Measurements from ENCODE around the gene SUSD1.

The SUSD1 gene

GRCh38 chr9:112170968-112171367, 4.1 kb downstream of the SUSD1 start:
- peaks cover 29% of the 10 kb centered on the region for H3K27me3 ChIP-seq (ENCODE audit: insufficient read depth, low read length)
- no peaks in the 10 kb centered on the region for H3K9me3 ChIP-seq (ENCODE audit: insufficient read depth, low read depth, low read length)
- no peak overlapping the region for H3K9ac ChIP-seq (ENCODE audit: low read depth, low read length)
- peaks cover 8% of the 10 kb centered on the region; the same call in 1 of the 2 replicates for H3K4me1 ChIP-seq (ENCODE audit: insufficient read depth, low read length)
- no peaks in the 10 kb centered on the region for H3K36me3 ChIP-seq (ENCODE audit: insufficient read depth, low read depth, low read length)
- H3K27ac ChIP-seq (ENCODE audit: low read length): no peak overlapping the region
- no peak overlapping the region for H3K4me3 ChIP-seq (ENCODE audit: low read length)

DNA sequence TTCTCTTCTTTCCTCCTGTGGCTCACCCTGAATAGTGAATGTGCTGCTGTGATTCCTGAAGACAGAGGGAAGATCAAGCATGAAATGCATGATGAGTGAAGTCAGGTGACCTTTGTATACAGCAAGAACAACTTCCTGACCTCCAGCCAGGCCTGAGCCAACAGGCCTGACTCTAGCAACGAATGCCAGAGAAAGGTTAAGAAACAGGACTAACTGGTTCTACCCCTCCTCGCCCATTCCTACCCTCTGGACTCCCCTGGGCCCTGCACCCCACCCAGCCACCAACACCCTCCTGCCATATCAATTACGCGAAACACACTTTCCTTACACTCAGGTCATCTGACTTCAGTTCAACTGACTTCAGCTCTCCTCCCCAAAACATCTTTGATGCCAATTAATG, 4.9 kb downstream of the SUSD1 start:
- H3K9me3 ChIP-seq (ENCODE audit: insufficient read depth, low read depth, low read length): no peaks in the 10 kb centered on the region
- no peaks in the 10 kb centered on the region for H3K36me3 ChIP-seq (ENCODE audit: insufficient read depth, low read depth, low read length)
- peaks cover 21% of the 10 kb centered on the region for H3K27me3 ChIP-seq (ENCODE audit: insufficient read depth, low read length)
- H3K27ac ChIP-seq (ENCODE audit: low read length): no peak overlapping the region
- peaks cover 8% of the 10 kb centered on the region; the same call in 1 of the 2 replicates for H3K4me1 ChIP-seq (ENCODE audit: insufficient read depth, low read length)
- no peak overlapping the region for H3K9ac ChIP-seq (ENCODE audit: low read depth, low read length)
- H3K4me3 ChIP-seq (ENCODE audit: low read length): no peak overlapping the region

DNA sequence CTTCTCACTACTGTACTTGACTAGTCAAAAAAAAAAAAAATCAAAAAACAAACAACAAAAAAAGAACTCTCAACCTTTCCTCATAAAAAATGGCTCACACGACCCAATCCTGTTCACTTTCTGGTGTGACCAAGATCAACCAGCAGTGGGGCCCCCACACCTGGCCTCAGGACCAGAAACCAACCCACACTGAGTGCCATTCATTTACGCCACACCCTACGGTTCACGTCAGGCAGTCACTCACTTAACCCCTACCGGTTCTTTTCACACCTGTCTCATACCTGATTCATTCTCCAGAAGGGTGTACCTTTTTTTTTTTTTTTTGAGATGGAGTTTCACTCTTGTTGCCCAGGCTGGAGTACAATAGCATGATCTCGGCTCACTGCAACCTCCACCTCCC, 5.7 kb downstream of the SUSD1 start:
- Histone ChIP-seq H3K27ac (ENCODE audit: low read length) (no peak overlapping the region), H3K4me3 (ENCODE audit: low read length) (no peak overlapping the region), H3K9ac (ENCODE audit: low read depth, low read length) (no peak overlapping the region), H3K36me3 (ENCODE audit: insufficient read depth, low read depth, low read length) (no peaks in the 10 kb centered on the region), H3K4me1 (ENCODE audit: insufficient read depth, low read length) (peaks cover 7% of the 10 kb centered on the region; the same call in 1 of the 2 replicates), H3K27me3 (ENCODE audit: insufficient read depth, low read length) (peaks cover 17% of the 10 kb centered on the region), H3K9me3 (ENCODE audit: insufficient read depth, low read depth, low read length) (no peaks in the 10 kb centered on the region)

DNA sequence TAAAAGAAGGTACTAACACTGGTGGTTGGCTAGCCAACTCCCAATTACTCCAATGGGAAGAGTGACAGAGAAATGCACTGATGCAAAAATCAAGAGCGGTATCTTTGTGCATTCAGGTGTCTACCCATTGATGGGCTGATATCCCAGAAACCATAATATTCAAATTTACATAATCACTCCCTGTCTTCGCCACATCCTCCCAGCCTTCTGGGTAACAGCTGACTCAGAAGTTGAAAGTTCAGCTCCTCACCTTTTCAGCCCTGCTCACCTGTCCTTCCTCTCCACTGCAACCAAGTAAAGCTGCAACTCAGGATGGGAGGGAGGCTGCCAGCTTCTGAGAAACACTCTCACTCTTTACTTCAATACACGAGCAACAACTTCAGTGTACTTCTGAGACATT, 6.9 kb downstream of the SUSD1 start:
- Histone ChIP-seq H3K36me3 (ENCODE audit: insufficient read depth, low read depth, low read length) (no peaks in the 10 kb centered on the region), H3K4me1 (ENCODE audit: insufficient read depth, low read length) (peaks cover 4% of the 10 kb centered on the region; the same call in 1 of the 2 replicates), H3K4me3 (ENCODE audit: low read length) (no peak overlapping the region), H3K9ac (ENCODE audit: low read depth, low read length) (no peak overlapping the region), H3K27ac (ENCODE audit: low read length) (no peak overlapping the region), H3K9me3 (ENCODE audit: insufficient read depth, low read depth, low read length) (no peaks in the 10 kb centered on the region), H3K27me3 (ENCODE audit: insufficient read depth, low read length) (peaks cover 6% of the 10 kb centered on the region; the same call in 1 of the 2 replicates)

- peaks cover 4% of the 10 kb centered on the region; the same call in 1 of the 2 replicates for H3K4me1 ChIP-seq (ENCODE audit: insufficient read depth, low read length)
- no peaks in the 10 kb centered on the region for H3K27me3 ChIP-seq (ENCODE audit: insufficient read depth, low read length)
- H3K36me3 ChIP-seq (ENCODE audit: insufficient read depth, low read depth, low read length): no peaks in the 10 kb centered on the region
- no peak overlapping the region for H3K4me3 ChIP-seq (ENCODE audit: low read length)
- no peak overlapping the region for H3K27ac ChIP-seq (ENCODE audit: low read length)
- no peaks in the 10 kb centered on the region for H3K9me3 ChIP-seq (ENCODE audit: insufficient read depth, low read depth, low read length)
- H3K9ac ChIP-seq (ENCODE audit: low read depth, low read length): no peak overlapping the region
Measured at GRCh38 chr9:112166176-112167140, 8.6 kb downstream of the SUSD1 start.

DNA sequence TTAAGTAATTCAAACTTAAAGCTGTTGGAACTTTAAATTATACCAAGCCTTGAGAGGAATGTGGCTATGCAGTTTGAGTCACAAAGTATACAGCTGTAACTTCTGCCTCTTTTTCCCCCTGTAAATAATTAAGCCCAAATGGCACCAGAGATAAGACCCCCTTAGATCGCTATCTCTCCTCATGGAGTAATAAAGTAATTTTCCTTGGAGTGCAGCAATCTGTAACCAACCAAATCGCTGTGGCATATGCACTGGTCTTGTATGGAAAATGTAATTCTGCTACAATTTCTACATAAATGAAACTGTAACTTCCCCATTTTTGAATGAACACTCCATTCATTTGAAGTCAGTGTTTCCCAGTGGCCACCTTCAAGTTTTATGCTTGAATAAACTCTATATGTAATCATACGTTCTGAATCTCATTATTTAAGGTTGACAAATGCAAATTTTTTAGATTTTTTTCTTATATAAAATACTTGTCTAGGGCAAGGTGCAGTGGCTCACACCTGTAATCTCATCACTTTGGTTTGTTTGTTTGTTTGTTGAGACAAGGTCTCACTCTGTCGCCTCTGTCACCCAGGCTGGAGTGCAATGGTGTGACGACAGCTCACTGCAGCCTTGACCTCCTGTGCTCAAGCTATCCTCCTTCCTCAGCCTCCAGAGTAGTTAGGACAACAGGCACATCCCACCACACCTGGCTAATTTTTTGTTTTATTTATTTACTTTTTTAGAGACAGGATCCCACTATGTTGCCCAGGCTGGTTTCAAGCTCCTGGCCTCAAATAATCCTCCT, 12.3 kb downstream of the SUSD1 start:
- peaks cover 4% of the 10 kb centered on the region; the same call in 1 of the 2 replicates for H3K4me1 ChIP-seq (ENCODE audit: insufficient read depth, low read length)
- no peak overlapping the region for H3K9ac ChIP-seq (ENCODE audit: low read depth, low read length)
- no peak overlapping the region for H3K27ac ChIP-seq (ENCODE audit: low read length)
- no peak overlapping the region for H3K4me3 ChIP-seq (ENCODE audit: low read length)
- no peaks in the 10 kb centered on the region for H3K9me3 ChIP-seq (ENCODE audit: insufficient read depth, low read depth, low read length)
- no peaks in the 10 kb centered on the region for H3K27me3 ChIP-seq (ENCODE audit: insufficient read depth, low read length)
- H3K36me3 ChIP-seq (ENCODE audit: insufficient read depth, low read depth, low read length): no peaks in the 10 kb centered on the region

DNA sequence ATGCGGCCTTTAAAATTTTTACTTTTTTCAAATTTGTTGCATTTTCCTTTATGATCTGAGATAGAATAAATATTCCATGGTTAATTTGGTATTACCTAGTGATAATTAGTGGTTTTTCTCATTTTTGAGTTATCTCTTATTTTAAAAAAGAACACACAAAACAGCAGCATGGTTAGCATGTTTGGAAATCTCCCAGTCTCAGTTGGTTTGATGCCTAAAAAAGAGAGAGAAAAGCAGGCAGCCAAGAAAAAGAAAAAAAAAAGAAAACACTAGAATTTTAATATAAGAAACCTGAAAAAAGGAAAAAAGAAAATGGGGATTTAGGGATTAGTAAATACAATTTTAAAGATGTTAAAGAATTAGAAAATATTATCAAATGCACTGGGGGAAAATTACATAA, 15.3 kb downstream of the SUSD1 start:
- Histone ChIP-seq H3K27me3 (ENCODE audit: insufficient read depth, low read length) (no peaks in the 10 kb centered on the region), H3K27ac (ENCODE audit: low read length) (no peak overlapping the region), H3K9me3 (ENCODE audit: insufficient read depth, low read depth, low read length) (no peaks in the 10 kb centered on the region), H3K36me3 (ENCODE audit: insufficient read depth, low read depth, low read length) (no peaks in the 10 kb centered on the region), H3K4me1 (ENCODE audit: insufficient read depth, low read length) (no peaks in the 10 kb centered on the region), H3K4me3 (ENCODE audit: low read length) (no peak overlapping the region), H3K9ac (ENCODE audit: low read depth, low read length) (no peak overlapping the region)

DNA sequence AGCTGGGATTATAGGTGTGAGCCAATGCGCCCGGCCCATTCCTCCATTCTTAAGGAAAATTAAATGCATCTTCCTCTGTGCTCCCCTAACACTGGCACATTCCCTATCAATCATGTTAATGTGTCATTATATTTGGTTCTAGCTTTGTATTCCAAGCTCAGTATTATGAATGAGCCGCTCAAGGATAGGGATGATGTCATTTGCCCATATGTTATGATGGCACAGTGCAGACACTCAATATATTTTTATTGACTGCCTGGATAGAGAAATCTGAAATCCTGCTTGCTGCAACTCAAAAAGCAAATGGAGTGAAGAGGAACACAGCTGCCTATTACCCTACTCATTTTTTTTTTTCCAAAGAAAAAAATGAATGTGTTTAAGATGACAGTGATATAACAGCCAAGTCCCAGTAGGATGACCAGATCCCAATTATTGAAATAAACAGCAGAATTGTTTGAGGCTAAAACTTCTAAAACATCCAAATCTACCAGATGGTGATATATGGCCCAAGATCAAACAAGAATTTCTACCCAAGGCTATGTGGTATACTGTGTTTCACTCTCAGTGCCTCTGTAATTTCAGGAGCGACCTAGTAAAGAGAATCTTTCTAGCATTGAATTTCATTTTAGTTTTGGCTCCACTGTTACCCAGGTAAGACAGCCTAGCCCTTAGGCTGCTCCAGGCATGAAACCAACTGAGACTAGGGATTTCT, 16.3 kb downstream of the SUSD1 start:
- H3K4me3 ChIP-seq (ENCODE audit: low read length): no peak overlapping the region
- no peaks in the 10 kb centered on the region for H3K4me1 ChIP-seq (ENCODE audit: insufficient read depth, low read length)
- no peaks in the 10 kb centered on the region for H3K36me3 ChIP-seq (ENCODE audit: insufficient read depth, low read depth, low read length)
- H3K9ac ChIP-seq (ENCODE audit: low read depth, low read length): no peak overlapping the region
- no peak overlapping the region for H3K27ac ChIP-seq (ENCODE audit: low read length)
- no peaks in the 10 kb centered on the region for H3K27me3 ChIP-seq (ENCODE audit: insufficient read depth, low read length)
- no peaks in the 10 kb centered on the region for H3K9me3 ChIP-seq (ENCODE audit: insufficient read depth, low read depth, low read length)

DNA sequence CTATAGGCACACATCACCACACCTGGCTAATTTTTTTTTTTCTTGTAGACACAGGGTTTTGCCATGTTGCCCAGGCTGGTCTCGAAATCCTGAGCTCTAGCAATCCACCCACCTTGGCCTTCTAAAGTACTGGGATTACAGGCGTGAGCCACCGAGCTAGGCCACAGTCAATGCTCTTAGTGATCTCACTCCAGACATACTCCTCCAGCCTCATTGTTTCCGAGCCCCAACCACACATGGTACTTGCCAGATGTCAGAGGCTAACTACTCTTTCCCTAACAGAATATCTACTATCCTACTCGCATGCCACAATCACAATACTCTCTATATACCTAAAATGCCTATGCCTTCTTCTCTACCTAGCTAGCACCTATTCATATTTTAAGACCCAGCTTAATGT, 17.1 kb downstream of the SUSD1 start:
- Histone ChIP-seq H3K36me3 (ENCODE audit: insufficient read depth, low read depth, low read length) (no peaks in the 10 kb centered on the region), H3K9ac (ENCODE audit: low read depth, low read length) (no peak overlapping the region), H3K4me3 (ENCODE audit: low read length) (no peak overlapping the region), H3K27me3 (ENCODE audit: insufficient read depth, low read length) (no peaks in the 10 kb centered on the region), H3K4me1 (ENCODE audit: insufficient read depth, low read length) (no peaks in the 10 kb centered on the region), H3K9me3 (ENCODE audit: insufficient read depth, low read depth, low read length) (no peaks in the 10 kb centered on the region), H3K27ac (ENCODE audit: low read length) (no peak overlapping the region)

DNA sequence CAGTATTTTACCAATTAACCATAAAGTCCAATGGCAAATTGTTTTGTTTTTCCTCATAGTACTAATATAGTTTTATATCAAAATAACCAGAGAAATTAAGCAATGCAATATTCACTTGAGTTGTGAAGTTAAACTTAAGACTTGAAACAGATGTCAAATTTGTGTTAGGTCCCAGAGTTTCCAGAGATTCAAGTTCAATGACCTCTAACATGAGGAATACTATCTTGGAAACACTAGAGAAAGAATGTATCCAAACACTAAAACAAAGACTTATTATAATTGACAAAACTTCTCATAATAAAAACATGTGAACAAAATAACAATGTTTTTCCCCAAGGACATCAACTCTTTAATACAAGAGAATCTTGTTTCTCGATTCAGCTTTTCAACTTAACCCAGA, 18.0 kb downstream of the SUSD1 start:
- H3K4me1 ChIP-seq (ENCODE audit: insufficient read depth, low read length): no peaks in the 10 kb centered on the region

GRCh38 chr9:112149211-112149610, 25.9 kb downstream of the SUSD1 start:
- Histone ChIP-seq H3K4me3 (ENCODE audit: low read length) (no peak overlapping the region), H3K36me3 (ENCODE audit: insufficient read depth, low read depth, low read length) (no peaks in the 10 kb centered on the region), H3K4me1 (ENCODE audit: insufficient read depth, low read length) (peaks cover 6% of the 10 kb centered on the region; the same call in 1 of the 2 replicates), H3K9me3 (ENCODE audit: insufficient read depth, low read depth, low read length) (no peaks in the 10 kb centered on the region), H3K9ac (ENCODE audit: low read depth, low read length) (no peak overlapping the region), H3K27ac (ENCODE audit: low read length) (no peak overlapping the region), H3K27me3 (ENCODE audit: insufficient read depth, low read length) (no peaks in the 10 kb centered on the region)

More for the DNA sequence above, 18.0 kb downstream of the SUSD1 start:
- H3K4me3 ChIP-seq (ENCODE audit: low read length): no peak overlapping the region
- H3K9me3 ChIP-seq (ENCODE audit: insufficient read depth, low read depth, low read length): no peaks in the 10 kb centered on the region
- H3K27me3 ChIP-seq (ENCODE audit: insufficient read depth, low read length): no peaks in the 10 kb centered on the region
- no peak overlapping the region for H3K9ac ChIP-seq (ENCODE audit: low read depth, low read length)
- H3K36me3 ChIP-seq (ENCODE audit: insufficient read depth, low read depth, low read length): no peaks in the 10 kb centered on the region
- no peak overlapping the region for H3K27ac ChIP-seq (ENCODE audit: low read length)
